Measurements from ENCODE around the gene PCDHB13.

- TF ChIP-seq CTCF (IDR thresholded peaks at IDR 0.05) (no peak), POLR2A (IDR thresholded peaks at IDR 0.05) (no peak)
Measured at GRCh38 chr5:141196363-141196762, 17.4 kb upstream of the PCDHB13 start.
